Measurements from ENCODE around the gene AKT2. TPM values are rescaled to one million over a fixed set of nuclear protein-coding genes. Genes with fewer than 3 reads are reported as not detected.

Gene AKT2
- total RNA-seq, 1 donor from 2014 or later = 197 TPM

DNA sequence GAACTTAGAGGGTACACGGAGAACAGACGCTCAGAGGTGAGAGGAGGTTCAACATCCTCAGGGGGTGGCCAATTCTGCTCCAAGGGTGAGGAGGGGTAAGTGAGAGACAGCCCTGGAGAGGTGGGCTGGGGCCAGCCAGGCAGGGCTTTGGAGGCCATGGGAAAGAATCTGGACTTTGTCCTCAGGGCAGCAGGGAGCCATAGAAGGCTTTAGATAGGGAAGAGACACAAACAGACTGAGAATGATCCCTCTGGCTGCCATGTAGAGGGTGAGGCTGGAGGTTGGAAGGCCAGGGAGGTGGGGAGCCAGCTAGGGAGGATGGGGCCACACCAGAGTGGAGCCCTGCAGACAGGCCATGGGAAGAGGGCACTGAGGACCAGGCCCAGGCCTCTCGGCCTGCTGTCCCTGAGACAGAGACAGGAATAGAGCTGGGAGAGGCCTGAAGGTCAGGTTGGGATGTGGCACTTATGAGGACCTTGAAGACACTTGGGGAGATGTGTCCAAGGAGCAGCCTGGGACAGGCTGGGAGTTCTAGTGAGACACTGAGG, 29.5 kb downstream of the AKT2 start:
- peak overlapping the region; percentile 33 for H3K27ac Mint-ChIP-seq (ENCODE audit: unreplicated experiment)
- H3K9me3 Mint-ChIP-seq (ENCODE audit: unreplicated experiment) = peaks cover 6% of the 10 kb centered on the region
- peak overlapping the region; percentile 8 for H3K4me3 Mint-ChIP-seq (ENCODE audit: unreplicated experiment)
- no peaks in the 10 kb centered on the region for H3K36me3 Mint-ChIP-seq (ENCODE audit: unreplicated experiment)
- no peak for DNase-seq
- H3K4me1 Mint-ChIP-seq (ENCODE audit: low read depth, unreplicated experiment) = peaks cover 7% of the 10 kb centered on the region
- peaks cover 4% of the 10 kb centered on the region for H3K27me3 Mint-ChIP-seq (ENCODE audit: unreplicated experiment)
- TF ChIP-seq, protein P1, sequence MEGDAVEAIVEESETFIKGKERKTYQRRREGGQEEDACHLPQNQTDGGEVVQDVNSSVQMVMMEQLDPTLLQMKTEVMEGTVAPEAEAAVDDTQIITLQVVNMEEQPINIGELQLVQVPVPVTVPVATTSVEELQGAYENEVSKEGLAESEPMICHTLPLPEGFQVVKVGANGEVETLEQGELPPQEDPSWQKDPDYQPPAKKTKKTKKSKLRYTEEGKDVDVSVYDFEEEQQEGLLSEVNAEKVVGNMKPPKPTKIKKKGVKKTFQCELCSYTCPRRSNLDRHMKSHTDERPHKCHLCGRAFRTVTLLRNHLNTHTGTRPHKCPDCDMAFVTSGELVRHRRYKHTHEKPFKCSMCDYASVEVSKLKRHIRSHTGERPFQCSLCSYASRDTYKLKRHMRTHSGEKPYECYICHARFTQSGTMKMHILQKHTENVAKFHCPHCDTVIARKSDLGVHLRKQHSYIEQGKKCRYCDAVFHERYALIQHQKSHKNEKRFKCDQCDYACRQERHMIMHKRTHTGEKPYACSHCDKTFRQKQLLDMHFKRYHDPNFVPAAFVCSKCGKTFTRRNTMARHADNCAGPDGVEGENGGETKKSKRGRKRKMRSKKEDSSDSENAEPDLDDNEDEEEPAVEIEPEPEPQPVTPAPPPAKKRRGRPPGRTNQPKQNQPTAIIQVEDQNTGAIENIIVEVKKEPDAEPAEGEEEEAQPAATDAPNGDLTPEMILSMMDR (IDR thresholded peaks at IDR 0.05; ENCODE audit: partially characterized antibody, unreplicated experiment) = no peak

DNA sequence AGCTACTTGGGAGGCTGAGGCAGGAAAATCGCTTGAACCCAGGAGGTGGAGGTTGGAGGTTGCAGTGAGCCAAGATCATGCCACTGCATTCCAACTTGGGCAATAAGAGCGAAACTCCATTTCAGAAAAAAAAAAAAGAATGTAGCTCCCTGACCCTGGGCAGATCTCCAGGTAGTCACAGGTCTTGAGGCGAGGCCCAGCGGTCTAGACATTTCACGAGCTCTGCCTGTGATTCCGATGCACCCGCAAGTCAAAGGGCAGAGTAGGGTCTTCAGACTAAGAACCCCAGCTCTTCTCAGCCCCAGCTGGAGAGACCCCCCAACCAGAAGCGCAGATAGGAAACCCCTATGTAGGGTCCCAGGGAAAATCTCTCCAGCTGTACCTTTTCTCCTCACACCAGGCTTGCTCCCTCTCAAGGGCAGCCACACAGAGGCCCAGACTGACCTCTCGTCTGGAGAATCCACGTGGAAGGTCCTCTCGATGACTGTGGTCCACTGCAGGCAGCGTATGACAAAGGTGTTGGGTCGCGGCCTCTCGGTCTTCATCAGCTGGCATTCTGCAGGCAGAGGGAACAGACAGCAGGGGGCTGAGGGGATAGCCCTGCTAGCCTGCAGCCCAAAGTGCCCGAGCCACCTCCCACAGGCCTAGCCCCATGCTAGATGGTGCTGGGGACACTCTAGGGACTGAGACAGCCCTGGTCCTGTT, 30.3 kb downstream of the AKT2 start:
- Mint-ChIP-seq H3K4me1 (ENCODE audit: low read depth, unreplicated experiment) (peaks cover 7% of the 10 kb centered on the region), H3K27me3 (ENCODE audit: unreplicated experiment) (peaks cover 5% of the 10 kb centered on the region), H3K4me3 (ENCODE audit: unreplicated experiment) (no peak overlapping the region), H3K27ac (ENCODE audit: unreplicated experiment) (no peak overlapping the region), H3K9me3 (ENCODE audit: unreplicated experiment) (peaks cover 6% of the 10 kb centered on the region), H3K36me3 (ENCODE audit: unreplicated experiment) (no peaks in the 10 kb centered on the region)
- no peak for DNase-seq
- TF ChIP-seq, protein P1 (IDR thresholded peaks at IDR 0.05; ENCODE audit: partially characterized antibody, unreplicated experiment) = no peak

DNA sequence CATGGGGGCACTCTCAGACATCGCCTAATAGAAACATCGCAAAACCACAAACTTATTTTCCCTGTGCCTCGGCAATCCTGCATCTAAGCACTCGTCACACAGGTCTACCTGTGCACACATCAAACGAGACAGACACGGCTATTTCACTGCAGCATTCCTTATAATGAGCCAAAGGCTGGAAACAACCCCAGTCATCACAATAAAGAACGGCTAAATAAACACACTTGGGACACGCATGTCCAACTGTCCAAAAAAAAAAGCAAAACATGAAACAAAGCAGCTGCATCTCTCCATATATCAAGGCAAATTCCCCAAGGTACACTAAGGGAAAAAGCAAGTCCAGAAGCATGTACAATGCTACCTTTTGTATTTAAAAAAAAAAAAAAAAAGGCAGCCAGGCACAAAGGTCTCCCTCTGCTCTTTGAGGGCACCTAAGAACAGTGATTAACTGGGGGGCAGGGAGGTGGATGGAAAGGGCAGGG, 31.5 kb downstream of the AKT2 start:
- DNase-seq = no peak
- H3K9me3 Mint-ChIP-seq (ENCODE audit: unreplicated experiment) = peaks cover 10% of the 10 kb centered on the region
- peak overlapping the region; percentile 40 for H3K27ac Mint-ChIP-seq (ENCODE audit: unreplicated experiment)
- no peak overlapping the region for H3K4me3 Mint-ChIP-seq (ENCODE audit: unreplicated experiment)
- H3K4me1 Mint-ChIP-seq (ENCODE audit: low read depth, unreplicated experiment) = peaks cover 7% of the 10 kb centered on the region
- H3K36me3 Mint-ChIP-seq (ENCODE audit: unreplicated experiment) = no peaks in the 10 kb centered on the region
- H3K27me3 Mint-ChIP-seq (ENCODE audit: unreplicated experiment) = peaks cover 7% of the 10 kb centered on the region
- TF ChIP-seq, protein P1 (IDR thresholded peaks at IDR 0.05; ENCODE audit: partially characterized antibody, unreplicated experiment) = no peak

DNA sequence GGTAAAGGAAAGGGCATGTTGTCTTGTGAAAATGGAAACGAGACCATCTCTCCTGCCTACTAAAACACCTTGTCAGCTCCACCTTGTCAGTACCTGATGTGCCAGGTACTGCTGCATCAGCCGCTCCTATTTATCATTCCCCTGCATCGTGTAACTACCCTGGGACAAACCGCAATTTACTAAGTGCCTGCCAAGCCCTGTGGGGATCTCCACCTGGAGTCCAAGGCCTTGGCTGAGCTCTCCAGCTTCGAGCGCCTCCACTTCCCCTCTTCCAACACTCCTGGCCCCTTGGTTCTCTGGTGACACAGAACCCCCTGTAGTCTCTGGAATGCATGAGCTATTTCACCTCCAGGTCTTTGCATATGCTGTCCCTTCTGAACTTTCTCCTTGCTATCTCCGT, 32.8 kb downstream of the AKT2 start:
- Mint-ChIP-seq H3K4me1 (ENCODE audit: low read depth, unreplicated experiment) (peaks cover 7% of the 10 kb centered on the region), H3K27me3 (ENCODE audit: unreplicated experiment) (peaks cover 6% of the 10 kb centered on the region), H3K4me3 (ENCODE audit: unreplicated experiment) (peak overlapping the region; percentile 34), H3K9me3 (ENCODE audit: unreplicated experiment) (peaks cover 6% of the 10 kb centered on the region), H3K36me3 (ENCODE audit: unreplicated experiment) (no peaks in the 10 kb centered on the region), H3K27ac (ENCODE audit: unreplicated experiment) (peak overlapping the region; percentile 28)
- no peak for DNase-seq
- TF ChIP-seq, protein P1 (IDR thresholded peaks at IDR 0.05; ENCODE audit: partially characterized antibody, unreplicated experiment) = no peak

DNA sequence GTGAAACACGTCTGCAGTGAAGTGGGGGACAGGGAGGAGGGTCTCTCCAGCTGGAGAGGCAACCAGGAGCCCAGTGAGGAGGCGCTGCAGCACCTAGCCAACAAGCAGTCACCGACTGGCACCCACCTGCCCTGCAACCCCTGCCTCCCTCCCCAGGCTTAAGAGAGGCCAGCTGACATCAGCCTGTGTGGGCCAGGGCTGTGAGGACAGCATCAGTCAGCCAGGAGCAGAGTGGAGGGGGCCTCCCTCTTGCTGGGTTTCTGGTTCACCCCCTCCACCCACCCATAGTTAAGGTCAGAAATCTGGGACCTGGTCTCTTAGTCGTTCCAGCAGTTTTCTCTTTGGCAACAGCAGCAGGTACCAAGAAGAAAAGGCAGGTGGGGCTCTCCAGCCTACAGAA, 33.2 kb downstream of the AKT2 start:
- peaks cover 7% of the 10 kb centered on the region for H3K4me1 Mint-ChIP-seq (ENCODE audit: low read depth, unreplicated experiment)
- TF ChIP-seq, protein P1 (IDR thresholded peaks at IDR 0.05; ENCODE audit: partially characterized antibody, unreplicated experiment) = no peak
- peaks cover 5% of the 10 kb centered on the region for H3K9me3 Mint-ChIP-seq (ENCODE audit: unreplicated experiment)
- no peak overlapping the region for H3K4me3 Mint-ChIP-seq (ENCODE audit: unreplicated experiment)
- H3K27ac Mint-ChIP-seq (ENCODE audit: unreplicated experiment) = peak overlapping the region; percentile 28
- no peaks in the 10 kb centered on the region for H3K36me3 Mint-ChIP-seq (ENCODE audit: unreplicated experiment)
- peaks cover 5% of the 10 kb centered on the region for H3K27me3 Mint-ChIP-seq (ENCODE audit: unreplicated experiment)
- no peak for DNase-seq

Measured in glutamatergic neuron (in vitro differentiated cells).